HL-60 (cell line): ENCODE measurements around the gene CRYBG3.

Experiments
- DNase-seq, 2 experiments: peaks; one replicate each; pipeline ENCODE4 v3.0.0-alpha.2; 2010 to 2020; ENCODE audit warnings: low read depth in 1 of 2, low spot score in 1 of 2
- H3K27ac ChIP-seq: fragments of 250-450 bp; sonication (Bioruptor Pico); replicated peaks from 2 replicates; pipeline ENCODE4 v1.5.1; 2020; ENCODE audit warnings: mild to moderate bottlenecking, moderate library complexity
- H3K27me3 ChIP-seq: fragments of 250-450 bp; sonication (Bioruptor Pico); 2 replicates; pipeline ENCODE4 v1.5.1; 2021; ENCODE audit warnings: mild to moderate bottlenecking, moderate library complexity; ENCODE audit not compliant: insufficient read depth, poor library complexity, severe bottlenecking
- H3K4me3 ChIP-seq: replicated peaks from 2 replicates; pipeline ENCODE4 v1.5.1; 2011; ENCODE audit warnings: mild to moderate bottlenecking, control low read depth, low read length; ENCODE audit not compliant: insufficient read depth
- CTCF ChIP-seq: IDR thresholded peaks from one replicate; pipeline ENCODE4 v1.5.1; 2011; ENCODE audit warnings: low read length, control low read depth, inconsistent platforms; ENCODE audit not compliant: insufficient read depth
- GABPA ChIP-seq: IDR thresholded peaks from 2 replicates; pipeline ENCODE4 v1.6.1; 2012; ENCODE audit warnings: low read depth
- POLR2AphosphoS5 ChIP-seq: IDR thresholded peaks from 2 replicates; pipeline ENCODE4 v1.6.1; 2012; ENCODE audit warnings: low read depth
- REST ChIP-seq: IDR thresholded peaks from 2 replicates; pipeline ENCODE4 v1.6.1; 2012; ENCODE audit warnings: low read depth; ENCODE audit not compliant: insufficient replicate concordance
- SPI1 ChIP-seq: IDR thresholded peaks from 2 replicates; pipeline ENCODE4 v1.6.1; 2012; ENCODE audit warnings: low read depth, mild to moderate bottlenecking, borderline replicate concordance
- long read RNA-seq: library from polyadenylated mRNA; unstranded; transcript quantifications from one replicate; pipeline ENCODE4 v2.0.0, GENCODE V29; 2020

Gene CRYBG3
- long read RNA-seq, partial matches to known transcripts, result 8 of 19 reads
- long read RNA-seq, other reads (novel, unspliced or antisense), result 11 of 19 reads

- TF ChIP-seq GABPA (no peak), CTCF (no peak), SPI1 (no peak), POLR2AphosphoS5 (0 out of 2 replicates have a peak, but pooled peaks have one; percentile 31), REST (no peak)
- H3K4me3 ChIP-seq, result peak within 1 kb of the TSS; percentile 85
- H3K27me3 ChIP-seq, result no peaks in the 10 kb centered on the region
- H3K27ac ChIP-seq, result peak within 1 kb of the TSS; percentile 19
- peak; percentile 31 to 80 for DNase-seq
Observed at GRCh38 chr3:97821774-97822358, at the start of gene CRYBG3. TSS of gene CRYBG3 (plus strand) at chr3:97822011. CDS start at chr3:97822207, 196 bp downstream.

- no peak overlapping the region for H3K4me3 ChIP-seq
- H3K27me3 ChIP-seq, result no peaks in the 10 kb centered on the region
- no peak for TF ChIP-seq GABPA
- no peak overlapping the region for H3K27ac ChIP-seq
- no peak for DNase-seq
Observed at GRCh38 chr3:97772926-97773325, 48.9 kb upstream of the CRYBG3 start.

GRCh38 chr3:97778152-97778551 lies 43.7 kb upstream of the CRYBG3 start:
- DNase-seq, result no peak

More at GRCh38 chr3:97778152-97778551, 43.7 kb upstream of the CRYBG3 start:
- TF ChIP-seq POLR2AphosphoS5 (no peak), SPI1 (no peak), CTCF (no peak), REST (no peak), GABPA (no peak)
- no peaks in the 10 kb centered on the region for H3K27me3 ChIP-seq
- no peak overlapping the region for H3K4me3 ChIP-seq
- H3K27ac ChIP-seq, result no peak overlapping the region
